HepG2 (cell line): ENCODE measurements around the gene PRR14. TPM values are rescaled to one million over a fixed set of nuclear protein-coding genes. Genes with fewer than 3 reads are reported as not detected.
A peak's percentile ranks its signal among the peaks of the same experiment; 100 is the strongest.

Experiments
- AKNA ChIP-seq: sonication (generic); formaldehyde crosslinking; IDR thresholded peaks from 2 replicates; pipeline ENCODE4 v1.4.0; 2020; ENCODE audit warnings: missing genetic modification reagents, borderline replicate concordance
- BORCS8-MEF2B ChIP-seq: sonication (generic); formaldehyde crosslinking; IDR thresholded peaks from 2 replicates; pipeline ENCODE4 v1.8.0; 2022; ENCODE audit warnings: mild to moderate bottlenecking, missing genetic modification reagents
- CENPX ChIP-seq: sonication (generic); formaldehyde crosslinking; IDR thresholded peaks from 2 replicates; pipeline ENCODE4 v1.9.0; 2021; ENCODE audit warnings: mild to moderate bottlenecking, missing genetic modification reagents, moderate library complexity
- GABPA ChIP-seq, 2 experiments: IDR thresholded peaks; 2 replicates each; pipeline ENCODE4 v1.6.1; 2011 to 2016; ENCODE audit warnings: low read depth in 2 of 2, low read length in 1 of 2, missing biosample characterization in 1 of 2, missing genetic modification characterization in 1 of 2
- MNT ChIP-seq: fragments of 450-650 bp; IDR thresholded peaks from 2 replicates; pipeline ENCODE4 v1.6.1; 2016
- NBN ChIP-seq: fragments of 450-650 bp; conservative IDR thresholded peaks from 2 replicates; pipeline ENCODE4 v1.6.1; 2017
- SNRNP70 ChIP-seq: fragments of 200-400 bp; formaldehyde crosslinking; IDR thresholded peaks from 2 replicates; pipeline ENCODE4 v1.6.1; 2017; ENCODE audit warnings: mild to moderate bottlenecking, low read depth, low read length, moderate library complexity
- THYN1 ChIP-seq: sonication (generic); formaldehyde crosslinking; IDR thresholded peaks from 2 replicates; pipeline ENCODE4 v1.8.1; 2023; ENCODE audit warnings: low read depth, mild to moderate bottlenecking, moderate library complexity, missing genetic modification reagents, borderline replicate concordance
- ZBTB39 ChIP-seq: sonication (generic); formaldehyde crosslinking; IDR thresholded peaks from 2 replicates; pipeline ENCODE4 v1.5.0; 2020; ENCODE audit warnings: missing genetic modification reagents
- ZBTB49 ChIP-seq: sonication (generic); formaldehyde crosslinking; IDR thresholded peaks from 2 replicates; pipeline ENCODE4 v1.4.0; 2020; ENCODE audit warnings: missing genetic modification reagents, borderline replicate concordance
- ZMYM3 ChIP-seq: sonication (generic); formaldehyde crosslinking; IDR thresholded peaks from 2 replicates; pipeline ENCODE4 v1.5.1; 2020; ENCODE audit warnings: mild to moderate bottlenecking, missing genetic modification reagents
- ZNF362 ChIP-seq: sonication (generic); formaldehyde crosslinking; IDR thresholded peaks from 2 replicates; pipeline ENCODE4 v1.4.0; 2020; ENCODE audit warnings: missing genetic modification reagents, mild to moderate bottlenecking, borderline replicate concordance
- ZNF619 ChIP-seq: sonication (generic); formaldehyde crosslinking; IDR thresholded peaks from 2 replicates; pipeline ENCODE4 v1.4.0; 2020; ENCODE audit warnings: mild to moderate bottlenecking, missing genetic modification reagents
- ZNF775 ChIP-seq: sonication (generic); formaldehyde crosslinking; IDR thresholded peaks from 2 replicates; pipeline ENCODE4 v1.4.0; 2020; ENCODE audit warnings: missing genetic modification reagents, mild to moderate bottlenecking, moderate library complexity, borderline replicate concordance
- ZNF816 ChIP-seq: sonication (generic); formaldehyde crosslinking; IDR thresholded peaks from 2 replicates; pipeline ENCODE4 v1.8.0; 2022; ENCODE audit warnings: missing genetic modification reagents, mild to moderate bottlenecking, borderline replicate concordance
- polyA plus RNA-seq, 8 experiments: library from polyadenylated mRNA; depleted of rRNA in 3 of 8; stranded (reverse) in 7 of 8; unstranded in 1 of 8; fragments of >200 nt; fragmentation: Illumina TruSeq in 4 of 8; extraction: Trizol in 4 of 8; gene quantifications; 2 replicates each; pipeline versions ENCODE4 v1.2.1 to v1.2.3, GENCODE V29; 2011 to 2016; ENCODE audit warnings: low read depth in 4 of 8, missing spikeins in 1 of 8, mixed read lengths in 1 of 8; ENCODE audit not compliant: insufficient read depth in 1 of 8
- total RNA-seq, 5 experiments: library from RNA; depleted of rRNA; stranded (reverse); fragments of >200 nt; fragmentation: Illumina TruSeq; extraction: Trizol; gene quantifications; 2 replicates each; pipeline ENCODE4 v1.2.3, GENCODE V29; 2016; ENCODE audit warnings: low read depth in 1 of 5

Gene PRR14
- total and polyA plus RNA-seq, 2 of the 13 experiments (the other 11 are each of a cell fraction or from before 2014, with no cell fraction given) = 8.4 to 11.0 TPM

- TF ChIP-seq ZBTB39 (CRISPR knock-in tag) = peak; percentile 81; the same call in 1 of the 2 replicates
- no peak for TF ChIP-seq THYN1 (CRISPR knock-in tag)
- TF ChIP-seq ZMYM3 (CRISPR knock-in tag) = peak; percentile 67; the same call in 1 of the 2 replicates
- 0 out of 2 replicates have a peak, but pooled peaks have one; percentile 6 for TF ChIP-seq ZNF619 (CRISPR knock-in tag)
- no peak for TF ChIP-seq CENPX (CRISPR knock-in tag)
- TF ChIP-seq ZNF775 (CRISPR knock-in tag) = no peak; the same call in 1 of the 2 replicates
- TF ChIP-seq AKNA (CRISPR knock-in tag) = no peak
- 0 out of 2 replicates have a peak, but pooled peaks have one; percentile 12 for TF ChIP-seq ZNF816
- 0 out of 2 replicates have a peak, but pooled peaks have one; percentile 71 for TF ChIP-seq NBN
- no peak for TF ChIP-seq SNRNP70
- TF ChIP-seq MNT = no peak; the same call in 1 of the 2 replicates
- TF ChIP-seq GABPA (IDR thresholded peaks at IDR 0.05; ENCODE audit: low read depth, low read length) = no peak
- peak; percentile 52 for TF ChIP-seq GABPA (CRISPR knock-in tag; IDR thresholded peaks at IDR 0.05; ENCODE audit: low read depth)
- peak; percentile 68; the same call in 1 of the 2 replicates for TF ChIP-seq ZBTB49
- TF ChIP-seq BORCS8-MEF2B (CRISPR knock-in tag) = no peak
- no peak for TF ChIP-seq ZNF362 (CRISPR knock-in tag)
Observed at GRCh38 chr16:30698139-30698815, 47.5 kb downstream of the PRR14 start (continued).
